SH-SY5Y (cell line): ENCODE results near the gene AOAH.

Experiments used
- GATA2 ChIP-seq: IDR thresholded peaks from 2 replicates; pipeline ENCODE4 v1.6.1; 2011; ENCODE audit warnings: mild to moderate bottlenecking, low read depth, low read length
- GATA3 ChIP-seq: IDR thresholded peaks from 2 replicates; pipeline ENCODE4 v1.6.1; 2011; ENCODE audit warnings: low read depth, mild to moderate bottlenecking, low read length, moderate library complexity

The AOAH gene

DNA sequence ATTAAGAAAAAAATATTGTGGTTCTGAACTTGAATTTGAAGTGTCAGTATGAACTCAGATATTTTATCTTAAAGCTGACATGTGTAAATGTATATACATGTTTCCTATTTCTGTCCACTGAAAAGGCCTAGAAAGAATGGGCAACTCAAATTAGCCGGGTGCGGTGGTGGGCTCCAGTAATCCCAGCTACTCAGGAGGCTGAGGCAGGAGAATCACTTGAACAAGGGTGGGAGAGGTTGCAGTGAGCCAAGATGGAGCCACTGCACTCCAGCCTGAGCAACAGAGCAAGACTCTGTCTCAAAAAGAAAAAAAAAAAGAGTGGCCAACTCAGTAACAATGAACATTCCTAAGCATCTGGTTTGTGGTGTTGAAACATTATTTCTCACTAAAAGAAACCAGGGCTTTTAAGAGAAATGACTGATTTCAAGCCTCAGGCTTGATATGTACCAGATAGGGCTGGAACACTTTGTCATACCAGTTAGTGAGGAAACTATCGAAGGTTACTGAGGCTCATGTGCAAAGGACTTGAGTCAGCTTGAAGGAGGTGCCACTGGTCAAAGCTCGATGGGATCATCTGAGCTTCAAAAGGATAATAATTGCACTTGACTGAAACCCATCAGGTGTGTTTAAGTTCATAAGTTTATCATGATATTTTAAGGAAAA lies 40.5 kb downstream of the AOAH start:
- TF ChIP-seq GATA3 (no peak), GATA2 (no peak)

DNA sequence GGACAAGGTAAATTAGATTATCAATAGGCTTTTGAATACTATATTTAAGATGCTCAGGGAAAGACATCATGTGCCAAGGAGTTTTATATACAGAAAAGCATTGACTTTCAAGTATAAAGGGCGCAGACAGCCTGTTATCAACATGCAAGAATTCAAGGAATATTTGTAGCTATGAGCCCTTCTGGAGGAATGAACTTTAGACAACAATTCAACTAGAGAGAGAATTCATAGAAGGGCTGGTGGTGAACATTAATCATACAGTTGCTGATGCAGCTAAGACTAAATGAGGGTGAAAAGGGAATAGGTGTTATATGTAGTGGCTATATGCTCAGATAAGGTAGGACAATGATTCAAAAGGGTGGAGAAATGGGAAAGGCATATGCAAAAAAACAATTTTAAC lies 41.2 kb downstream of the AOAH start:
- TF ChIP-seq GATA3 (no peak), GATA2 (no peak)

DNA sequence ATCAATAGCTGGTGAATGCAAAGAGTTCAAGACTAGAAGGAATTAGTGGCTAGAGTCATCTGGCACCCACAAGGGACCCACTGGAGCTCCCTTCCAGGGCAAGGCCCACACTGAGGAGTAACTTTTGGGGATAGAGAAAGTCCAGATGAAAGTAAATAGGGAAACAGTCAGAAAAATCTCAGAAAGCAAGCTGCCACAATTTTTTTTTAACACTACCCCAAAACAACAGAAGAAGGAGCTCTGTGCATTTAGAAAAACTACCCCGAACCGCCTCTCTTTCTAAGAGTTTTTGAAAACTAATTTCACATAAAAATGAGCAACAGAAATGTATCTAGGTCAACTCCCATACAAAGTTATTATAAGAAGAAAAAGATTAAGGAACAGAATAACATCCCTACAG lies 42.2 kb downstream of the AOAH start:
- no peak for TF ChIP-seq GATA3
- TF ChIP-seq GATA2 = no peak

DNA sequence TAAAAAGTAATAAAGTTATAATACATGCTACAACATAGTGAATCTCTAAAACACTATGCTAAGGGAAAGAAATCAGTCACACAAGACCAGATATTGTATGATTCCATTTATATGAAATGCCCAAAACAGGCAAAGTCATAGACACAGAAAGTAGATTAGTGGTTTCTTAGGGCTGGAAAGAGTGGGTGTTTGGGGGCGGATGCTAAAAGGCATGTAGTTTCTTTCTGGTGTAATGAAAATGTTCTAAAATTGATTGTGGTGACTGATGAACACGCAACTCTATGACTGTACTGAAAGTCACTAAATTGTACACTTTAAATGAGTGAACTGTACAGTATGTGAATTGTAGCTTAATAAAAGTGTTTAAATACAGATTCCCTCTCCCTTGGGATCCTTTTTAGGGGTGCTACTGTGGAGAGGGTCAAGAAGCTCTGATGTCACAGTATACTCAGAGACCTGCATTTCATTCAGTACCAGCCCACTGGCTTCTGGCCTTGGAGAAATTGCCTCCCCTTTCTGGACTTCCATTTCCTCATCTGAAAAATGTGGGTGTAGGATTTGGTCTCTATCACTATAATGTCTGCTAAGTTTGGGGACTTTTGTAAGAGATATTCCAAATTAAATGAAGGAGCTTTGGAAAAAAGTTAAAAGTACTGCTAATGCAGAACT lies 46.4 kb downstream of the AOAH start:
- TF ChIP-seq GATA2 (no peak), GATA3 (no peak)

GRCh38 chr7:36673703-36674102 lies 50.6 kb downstream of the AOAH start:
- TF ChIP-seq GATA3 (no peak), GATA2 (no peak)

- no peak for TF ChIP-seq GATA3
- no peak for TF ChIP-seq GATA2
Measured at GRCh38 chr7:36671432-36671829, 52.9 kb downstream of the AOAH start.

- TF ChIP-seq GATA3 = no peak
- no peak for TF ChIP-seq GATA2
Measured at GRCh38 chr7:36670585-36671431, 53.5 kb downstream of the AOAH start.

GRCh38 chr7:36668750-36669149 lies 55.5 kb downstream of the AOAH start:
- no peak for TF ChIP-seq GATA2
- no peak for TF ChIP-seq GATA3

- TF ChIP-seq GATA2 (no peak), GATA3 (no peak)
Measured at GRCh38 chr7:36668080-36668479, 56.2 kb downstream of the AOAH start.

DNA sequence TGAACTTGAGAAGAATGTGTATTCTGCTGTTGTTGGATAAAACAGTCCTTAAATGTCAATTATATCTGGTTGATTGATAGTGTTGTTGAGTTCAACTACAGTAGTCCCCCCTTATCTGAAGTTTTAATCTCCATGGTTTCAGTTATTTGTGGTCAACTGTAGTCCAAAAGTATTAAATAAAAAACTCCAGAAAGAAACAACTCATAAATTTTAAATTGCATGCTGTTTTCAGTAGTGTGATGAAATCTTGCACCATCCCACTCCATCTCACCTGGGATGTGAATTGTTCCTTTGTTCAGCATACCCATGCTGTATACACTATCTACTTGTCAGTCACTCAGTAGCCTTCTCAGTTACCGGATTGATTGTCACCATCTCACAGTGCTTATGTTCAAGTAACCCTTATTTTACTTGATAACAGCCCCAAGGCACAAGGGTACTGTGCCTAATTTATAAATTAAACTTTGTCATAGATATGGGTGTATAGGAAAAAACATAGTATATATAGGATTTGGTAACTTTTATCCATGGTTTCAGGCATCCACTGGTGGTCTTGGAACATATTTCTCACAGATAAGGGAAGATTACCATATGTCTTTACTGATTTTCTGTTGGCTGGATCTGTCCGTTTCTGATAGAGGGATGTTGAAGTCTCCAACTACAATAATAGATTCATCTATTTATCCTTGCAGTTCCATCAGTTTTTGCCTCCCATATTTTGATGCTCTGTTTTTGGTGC lies 57.1 kb downstream of the AOAH start:
- TF ChIP-seq GATA3 (peak; percentile 67), GATA2 (no peak)

DNA sequence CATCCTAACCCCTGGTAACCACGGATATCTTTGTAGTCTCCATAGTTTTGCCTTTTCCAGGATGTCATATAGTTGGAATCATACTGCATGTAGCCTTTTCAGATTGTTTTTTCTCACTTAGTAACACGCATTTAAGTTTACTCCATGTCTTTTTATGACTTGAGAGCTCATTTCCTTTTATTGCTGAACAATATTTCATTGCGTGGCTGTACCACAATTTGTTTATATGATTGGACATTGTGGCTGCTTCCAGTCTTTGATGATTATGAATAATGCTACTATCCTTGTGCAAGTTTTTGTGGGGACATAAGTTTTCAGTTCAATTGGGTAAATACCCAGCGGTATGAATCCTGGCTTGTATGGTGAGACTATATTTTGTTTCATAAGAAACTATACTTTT lies 60.8 kb downstream of the AOAH start:
- TF ChIP-seq GATA3 = no peak
- TF ChIP-seq GATA2 = no peak

DNA sequence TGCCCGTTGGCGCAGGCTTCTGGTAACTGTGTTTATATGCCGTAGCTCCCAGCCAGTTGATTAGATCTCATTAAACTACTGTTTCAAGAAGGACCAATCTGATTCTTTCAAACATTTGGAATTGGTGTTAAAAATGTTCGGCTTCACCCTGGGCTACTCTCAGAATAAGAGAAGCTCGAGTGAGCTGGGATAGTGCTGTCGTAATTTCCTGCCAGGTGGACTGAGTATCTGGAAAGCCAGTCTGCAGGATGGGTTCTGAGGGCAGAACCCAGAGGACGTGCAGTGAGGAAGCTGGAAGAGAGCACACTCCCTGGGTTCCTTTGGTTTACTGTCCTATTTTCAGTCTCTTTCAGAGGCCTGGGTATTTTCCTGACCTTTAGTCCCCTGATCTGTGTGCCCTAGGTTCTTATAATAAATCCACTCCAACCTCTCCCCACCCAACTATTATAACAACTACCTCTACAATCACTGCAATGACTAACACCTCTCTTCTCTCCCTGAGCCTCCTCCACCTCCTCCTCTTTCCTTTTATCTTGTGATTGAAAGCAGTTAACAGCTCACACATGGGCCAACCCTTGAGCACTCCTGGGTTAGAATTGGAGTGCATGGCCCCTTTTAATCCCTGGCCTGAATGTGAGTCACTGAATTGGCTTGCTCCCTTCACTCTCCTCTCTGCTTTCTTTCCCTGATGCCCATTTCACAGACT lies 63.0 kb downstream of the AOAH start:
- TF ChIP-seq GATA3 = no peak
- no peak for TF ChIP-seq GATA2

- TF ChIP-seq GATA3 = no peak
- no peak for TF ChIP-seq GATA2
Measured at GRCh38 chr7:36659638-36660341, 64.5 kb downstream of the AOAH start.
